Mesothelial cell of epicardium (in vitro differentiated cells): Measurements from ENCODE around the gene SERINC5. TPM values are rescaled to one million over a fixed set of nuclear protein-coding genes. Genes with fewer than 3 reads are reported as not detected.

ENCODE experiments used
- DNase-seq, 2 experiments: peaks; one replicate each; pipeline ENCODE4 v3.0.0; 2021; ENCODE audit warnings: low spot score in 2 of 2; ENCODE audit not compliant: unreplicated experiment in 2 of 2
- H3K27ac Mint-ChIP-seq: 2 replicates; pipeline ENCODE4 v1.8.0; 2021; ENCODE audit warnings: mixed read lengths
- H3K27me3 Mint-ChIP-seq: 2 replicates; pipeline ENCODE4 v1.8.0; 2021; ENCODE audit warnings: low read depth, mixed read lengths
- H3K36me3 Mint-ChIP-seq: 2 replicates; pipeline ENCODE4 v1.8.0; 2021; ENCODE audit warnings: mixed read lengths
- H3K4me1 Mint-ChIP-seq: 2 replicates; pipeline ENCODE4 v1.8.0; 2021; ENCODE audit warnings: mixed read lengths
- H3K4me3 Mint-ChIP-seq: 2 replicates; pipeline ENCODE4 v1.8.0; 2021; ENCODE audit warnings: mild to moderate bottlenecking, moderate library complexity, mixed read lengths
- H3K9me3 Mint-ChIP-seq: 2 replicates; pipeline ENCODE4 v1.8.0; 2021; ENCODE audit warnings: mixed read lengths
- CTCF ChIP-seq: fragments of 200-600 bp; sonication (generic); IDR thresholded peaks from one replicate; pipeline ENCODE4 v1.5.0; 2021; ENCODE audit warnings: antibody characterized with exemption; ENCODE audit not compliant: unreplicated experiment
- total RNA-seq: library from RNA; stranded (reverse); gene quantifications from 3 replicates; pipeline ENCODE4 v1.2.1, GENCODE V29; 2021

The SERINC5 gene
- total RNA-seq, 1 donor from 2014 or later: 89.5 TPM

DNA sequence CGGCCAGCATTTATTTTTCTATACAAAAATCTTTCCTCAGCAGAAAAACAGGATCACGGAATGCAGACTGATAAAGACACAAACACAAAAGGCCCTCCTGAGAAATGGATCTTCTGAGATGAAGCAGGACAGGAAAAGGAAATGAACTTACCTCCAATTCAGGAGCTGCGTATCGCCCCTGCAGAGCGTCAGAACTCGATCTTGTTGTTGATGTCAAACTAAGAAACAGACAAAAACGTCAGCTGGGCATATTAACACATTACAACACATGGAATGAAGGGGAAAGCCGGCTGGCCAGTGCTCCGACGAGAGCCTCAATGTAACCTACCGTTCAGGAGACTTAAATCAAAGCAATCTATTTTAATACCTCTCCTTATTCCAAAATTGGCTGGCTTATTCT is 105.1 kb downstream of the SERINC5 start:
- Mint-ChIP-seq H3K4me1 (peaks cover 15% of the 10 kb centered on the region), H3K36me3 (peaks cover 41% of the 10 kb centered on the region), H3K27ac (no peak overlapping the region), H3K27me3 (no peaks in the 10 kb centered on the region), H3K4me3 (no peak overlapping the region), H3K9me3 (no peaks in the 10 kb centered on the region)
- DNase-seq: no peak
- TF ChIP-seq CTCF: no peak

GRCh38 chr5:80149161-80149609 is 106.7 kb downstream of the SERINC5 start:
- no peak for TF ChIP-seq CTCF
- H3K4me1 Mint-ChIP-seq: peaks cover 4% of the 10 kb centered on the region
- no peaks in the 10 kb centered on the region for H3K27me3 Mint-ChIP-seq
- H3K27ac Mint-ChIP-seq: no peak overlapping the region
- H3K9me3 Mint-ChIP-seq: no peaks in the 10 kb centered on the region
- DNase-seq: no peak
- H3K4me3 Mint-ChIP-seq: no peak overlapping the region
- H3K36me3 Mint-ChIP-seq: peaks cover 42% of the 10 kb centered on the region

- H3K27ac Mint-ChIP-seq: no peak overlapping the region
- H3K27me3 Mint-ChIP-seq: no peaks in the 10 kb centered on the region
- peaks cover 10% of the 10 kb centered on the region for H3K4me1 Mint-ChIP-seq
- no peak for TF ChIP-seq CTCF
- peaks cover 53% of the 10 kb centered on the region for H3K36me3 Mint-ChIP-seq
- DNase-seq: no peak
- H3K4me3 Mint-ChIP-seq: no peak overlapping the region
- H3K9me3 Mint-ChIP-seq: no peaks in the 10 kb centered on the region
Observed at GRCh38 chr5:80147119-80147815, 108.6 kb downstream of the SERINC5 start.

GRCh38 chr5:80146046-80146445 is 109.8 kb downstream of the SERINC5 start:
- H3K4me1 Mint-ChIP-seq: peaks cover 22% of the 10 kb centered on the region
- H3K4me3 Mint-ChIP-seq: no peak overlapping the region
- DNase-seq: no peak
- H3K27me3 Mint-ChIP-seq: no peaks in the 10 kb centered on the region
- peaks cover 45% of the 10 kb centered on the region for H3K36me3 Mint-ChIP-seq
- TF ChIP-seq CTCF: no peak
- H3K27ac Mint-ChIP-seq: no peak overlapping the region
- no peaks in the 10 kb centered on the region for H3K9me3 Mint-ChIP-seq

DNA sequence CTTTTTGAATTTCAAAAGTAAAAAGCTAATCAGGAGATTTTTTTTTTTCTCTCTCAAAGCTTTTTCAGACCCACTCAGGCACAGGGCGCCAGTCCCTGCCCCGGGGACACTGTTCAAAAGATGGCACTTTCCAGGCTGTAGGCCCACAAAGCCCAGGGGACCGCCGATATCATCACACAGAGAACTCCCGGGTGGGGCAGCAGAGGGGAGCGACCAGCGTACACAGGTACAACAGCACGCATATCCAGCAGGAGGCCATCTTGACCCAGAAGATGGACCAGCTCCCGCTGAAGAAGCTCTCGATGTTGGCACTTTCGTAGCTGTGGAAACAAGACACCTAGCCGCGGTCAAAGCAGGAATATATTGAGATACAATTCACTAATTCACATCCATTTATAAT is 112.4 kb downstream of the SERINC5 start:
- peaks cover 33% of the 10 kb centered on the region for H3K36me3 Mint-ChIP-seq
- H3K4me1 Mint-ChIP-seq: peaks cover 36% of the 10 kb centered on the region
- no peak overlapping the region for H3K4me3 Mint-ChIP-seq
- H3K27ac Mint-ChIP-seq: no peak overlapping the region
- DNase-seq: no peak
- TF ChIP-seq CTCF: no peak
- no peaks in the 10 kb centered on the region for H3K27me3 Mint-ChIP-seq
- no peaks in the 10 kb centered on the region for H3K9me3 Mint-ChIP-seq
